Measurements from ENCODE around the gene CCDC116.
A peak's percentile ranks its signal among the peaks of the same experiment; 100 is the strongest.
"Not testable (repeated sequence)": the region's sequence is repeated elsewhere in the genome, so short reads cannot be mapped to it uniquely, and the experiment has no call there.

Gene CCDC116, protein sequence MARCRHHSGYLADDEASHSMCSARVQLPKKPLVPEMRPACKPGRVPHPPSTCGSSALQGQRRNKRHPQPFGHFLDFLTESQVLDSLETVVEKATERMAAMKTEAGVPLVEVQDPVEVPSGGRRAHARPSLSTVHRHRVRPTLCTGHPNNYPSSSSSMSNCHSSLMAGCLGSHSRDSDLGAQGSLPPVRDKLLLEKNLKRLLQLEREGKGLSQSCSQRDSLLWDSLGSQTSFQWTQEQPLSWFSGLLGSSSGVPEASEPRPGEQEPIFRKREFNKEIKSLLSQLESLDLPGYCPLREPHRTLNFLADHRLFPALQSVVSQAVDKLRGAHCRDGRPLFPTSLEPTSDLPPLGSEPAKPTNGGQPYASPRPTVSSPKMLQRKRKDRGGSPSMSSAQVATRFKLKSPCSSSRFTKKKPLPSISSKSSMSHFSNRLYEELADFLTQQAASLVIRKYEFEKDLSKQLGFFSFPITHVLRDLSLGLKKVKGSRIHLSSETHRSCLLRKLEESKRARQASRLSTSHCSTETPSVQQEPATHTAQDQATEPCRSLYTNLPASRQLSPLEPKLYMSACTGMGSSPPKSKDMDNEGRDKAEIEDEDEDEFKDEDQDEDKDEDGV

DNA sequence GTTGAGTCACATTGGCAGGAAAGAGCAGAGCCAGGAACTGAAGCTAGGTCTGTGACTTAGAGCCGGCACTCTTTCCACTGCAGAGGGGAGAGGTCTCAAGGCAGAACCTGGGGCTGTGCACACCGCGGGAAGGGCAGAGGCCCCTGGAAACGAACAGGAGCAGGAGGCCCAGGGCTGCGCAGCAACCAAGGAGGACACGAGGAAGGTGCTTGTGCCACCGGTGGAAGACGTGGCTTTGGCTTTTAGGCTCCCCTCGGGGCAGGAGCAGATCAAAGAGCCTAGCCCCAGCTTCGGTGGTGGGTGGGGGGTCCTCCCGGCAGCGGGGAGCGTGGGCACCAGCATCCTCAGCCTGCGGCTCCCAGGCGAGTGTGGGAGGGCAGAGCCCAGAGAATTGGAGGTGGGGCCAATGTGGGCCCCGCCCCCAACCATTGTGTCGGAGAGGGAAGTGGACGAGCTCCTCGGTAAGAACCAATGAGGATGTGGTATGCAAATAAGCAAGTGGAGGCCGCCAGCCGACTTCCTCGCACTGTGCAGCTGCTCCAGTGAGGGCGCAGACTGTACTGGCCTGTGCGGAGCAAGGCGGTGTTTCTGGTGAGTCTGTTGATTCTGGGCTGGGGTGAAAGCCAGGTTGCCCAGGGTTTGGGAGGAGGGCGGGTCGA lies at the start of gene CCDC116:
CCDC116 (plus strand) TSS at position 524 of the 659 bp plus-strand sequence. CDS start 422 bp downstream, outside the sequence.
- DNase-seq: peak; percentile 47 to 59

DNA sequence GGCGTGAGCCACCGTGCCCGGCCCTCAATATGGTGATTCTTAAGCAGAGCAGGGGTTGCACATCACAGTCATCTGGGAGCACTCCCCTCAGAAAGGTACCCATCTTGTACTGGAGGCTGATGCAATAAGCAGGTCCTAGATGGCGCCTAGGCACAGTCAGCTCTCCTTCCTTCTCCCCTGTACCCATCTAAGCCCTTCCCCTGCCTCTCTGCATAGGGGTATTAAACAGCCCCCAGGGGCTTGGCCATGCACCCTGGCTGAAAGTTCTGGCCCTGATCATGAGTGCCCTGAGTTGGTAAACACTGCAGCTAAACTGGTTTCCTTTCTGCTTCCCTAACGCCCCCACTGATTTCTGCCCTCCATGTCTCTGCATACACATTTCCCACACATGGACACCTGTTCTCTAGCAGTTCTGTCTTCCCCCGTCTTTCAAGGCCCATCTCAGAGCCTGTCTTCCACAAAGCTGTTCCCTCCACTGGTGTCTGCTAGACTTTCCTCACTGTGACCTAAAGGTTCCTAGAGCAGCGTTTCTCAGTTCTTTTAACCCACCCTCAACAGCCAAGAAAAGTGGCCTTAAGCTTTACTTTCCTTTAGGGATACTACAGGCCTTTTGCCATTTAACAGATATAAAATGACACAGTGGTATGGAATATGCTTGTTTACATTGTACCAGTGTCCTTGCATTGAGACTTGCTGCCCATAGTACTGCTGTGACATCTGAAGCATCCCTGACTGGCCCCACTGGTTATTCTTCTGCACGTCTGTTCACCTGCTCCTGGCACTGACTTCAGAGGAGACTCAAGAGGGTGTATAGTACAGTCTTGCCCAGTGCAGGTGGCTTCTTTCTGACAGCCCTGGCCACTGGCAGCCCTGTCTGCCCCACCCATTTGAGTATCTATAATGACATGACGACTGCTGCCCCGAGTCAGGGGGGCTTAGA lies 49.5 kb upstream of the CCDC116 start:
- no peak for DNase-seq

DNA sequence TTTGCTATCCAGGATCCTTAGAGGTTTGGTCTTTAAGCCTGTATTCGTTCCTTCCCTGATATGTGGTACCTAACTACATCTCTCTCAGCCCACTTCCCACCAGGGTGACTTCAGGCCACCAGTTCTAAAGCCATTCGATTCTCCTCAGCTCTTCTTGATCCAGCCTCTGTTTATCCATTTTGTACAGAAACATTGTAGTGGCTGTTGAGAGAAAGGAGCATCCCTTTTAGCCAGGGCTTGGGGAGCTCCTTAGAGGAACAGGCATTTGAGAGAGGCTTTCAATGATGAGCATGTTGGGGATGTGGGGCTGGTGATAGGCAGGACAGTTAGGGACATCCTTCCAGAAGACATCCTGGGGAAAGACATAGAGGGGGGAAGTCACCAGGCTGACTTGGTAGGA lies 47.2 kb upstream of the CCDC116 start:
- no peak for DNase-seq

DNA sequence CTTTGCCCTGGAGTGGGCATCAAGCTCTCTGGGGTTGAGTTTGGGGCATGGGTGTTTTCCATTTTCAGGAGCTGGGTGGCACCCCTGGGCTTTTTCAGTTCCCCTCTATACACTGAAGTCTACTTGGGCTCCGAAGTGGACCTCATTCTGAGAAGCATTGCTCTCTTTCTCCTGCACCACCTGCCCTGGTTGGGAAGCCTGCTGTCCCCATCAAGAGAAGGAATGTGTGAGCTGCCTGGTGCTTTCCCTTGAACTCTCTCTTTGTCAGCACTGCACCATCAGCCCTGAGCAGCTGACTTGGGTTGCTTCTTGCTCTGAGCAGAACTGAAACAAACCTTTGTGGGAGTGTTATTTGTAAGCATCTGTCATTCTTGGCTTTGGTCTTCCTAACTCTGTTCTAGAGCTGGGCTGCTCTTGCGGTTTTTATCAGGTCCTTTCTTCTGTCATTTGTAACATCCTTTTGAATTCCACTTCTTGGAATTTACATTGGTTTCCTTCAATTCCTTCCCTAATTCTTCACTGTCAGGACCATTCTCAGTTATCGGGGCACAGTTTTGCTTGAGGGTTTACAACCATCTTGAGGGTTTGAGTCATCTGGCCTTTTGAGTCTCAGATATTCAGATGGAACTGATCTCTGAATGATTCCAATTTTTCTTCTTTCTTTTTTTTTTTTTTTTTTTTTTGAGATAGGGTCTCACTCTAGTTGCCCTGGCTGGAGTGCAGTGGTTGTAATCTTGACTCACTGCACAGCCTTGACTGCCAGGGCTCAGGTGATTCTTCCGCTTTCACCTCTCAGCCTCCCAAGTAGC lies 44.6 kb upstream of the CCDC116 start:
- DNase-seq: no peak

DNA sequence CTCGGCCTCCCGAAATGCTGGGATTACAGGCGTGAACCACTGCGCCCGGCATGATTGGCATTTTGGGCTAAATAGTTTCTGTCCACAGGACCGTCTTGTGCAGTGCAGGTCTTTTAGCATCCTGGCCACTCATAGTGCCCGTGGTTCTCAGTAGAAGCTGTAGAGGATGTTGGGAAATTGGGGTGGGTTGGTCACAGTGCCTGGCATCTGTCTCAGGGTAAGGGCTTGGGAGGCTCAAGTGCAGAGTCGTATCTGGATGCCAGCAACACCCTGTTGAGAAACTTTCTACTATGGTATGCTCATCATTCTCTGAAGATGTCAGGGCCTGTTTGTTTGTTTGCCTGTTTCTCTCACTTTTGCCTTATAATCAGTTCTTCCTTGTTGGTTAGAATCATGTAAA lies 43.2 kb upstream of the CCDC116 start:
- no peak for DNase-seq

DNA sequence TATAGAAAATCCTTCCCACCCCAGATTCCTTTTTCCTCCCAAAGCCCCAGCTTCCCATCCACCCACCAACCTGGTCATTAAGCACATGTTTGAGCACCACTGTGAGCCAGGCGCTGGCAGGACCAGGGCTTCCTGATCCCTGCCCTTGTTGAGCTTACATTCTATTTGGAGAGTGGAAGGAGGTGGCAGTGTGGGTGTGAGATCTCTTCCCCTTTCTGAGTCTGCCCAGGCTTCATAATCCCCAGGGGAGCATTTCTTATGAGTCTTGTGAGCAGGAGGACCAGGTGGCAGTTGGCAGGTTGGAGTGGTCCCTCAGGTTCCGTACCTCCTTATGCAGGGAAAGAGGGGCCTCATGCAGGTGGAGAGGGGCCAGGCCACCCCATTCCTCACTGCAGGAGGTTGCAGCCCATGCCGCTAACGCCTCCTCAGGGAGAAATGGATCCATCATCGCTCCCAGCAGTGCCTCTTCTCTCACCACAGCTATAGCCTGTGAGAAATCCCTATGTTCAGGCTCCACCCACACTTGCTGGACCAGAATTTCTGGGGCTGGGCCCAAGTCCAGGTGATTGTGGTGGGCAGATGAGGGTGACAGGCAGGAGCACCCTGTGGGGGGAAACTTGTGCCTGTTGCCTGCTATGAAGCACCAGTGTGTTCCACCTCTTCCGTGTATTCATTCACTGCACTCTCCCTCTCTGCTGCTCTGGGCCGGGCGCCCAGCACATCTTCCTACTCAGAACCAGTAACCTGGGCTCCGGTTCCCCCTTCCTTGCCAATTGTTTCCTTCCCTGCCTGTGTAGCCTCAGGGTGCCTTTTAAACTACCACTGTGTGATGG lies 41.5 kb upstream of the CCDC116 start:
- no peak for DNase-seq

DNA sequence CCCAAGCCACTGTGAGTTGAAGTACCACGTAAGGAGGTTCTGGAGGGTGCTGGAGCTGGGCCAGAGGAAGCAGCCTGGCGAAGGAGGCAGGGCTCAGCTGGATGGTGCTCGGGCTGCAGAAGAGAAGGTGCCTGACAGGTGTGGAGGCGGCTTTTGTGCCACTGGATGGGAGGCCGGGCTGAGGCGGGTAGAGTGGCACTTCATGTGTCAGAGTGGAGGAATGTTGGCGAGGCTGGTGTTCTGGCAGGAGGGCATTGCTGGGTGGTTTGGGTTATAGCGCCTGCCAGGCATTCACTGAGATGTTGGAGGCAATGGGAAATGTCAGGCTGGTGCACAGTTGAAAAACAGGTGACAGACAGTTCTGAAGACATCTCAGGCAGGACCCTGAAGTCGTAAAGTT lies 40.9 kb upstream of the CCDC116 start:
- DNase-seq: no peak

DNA sequence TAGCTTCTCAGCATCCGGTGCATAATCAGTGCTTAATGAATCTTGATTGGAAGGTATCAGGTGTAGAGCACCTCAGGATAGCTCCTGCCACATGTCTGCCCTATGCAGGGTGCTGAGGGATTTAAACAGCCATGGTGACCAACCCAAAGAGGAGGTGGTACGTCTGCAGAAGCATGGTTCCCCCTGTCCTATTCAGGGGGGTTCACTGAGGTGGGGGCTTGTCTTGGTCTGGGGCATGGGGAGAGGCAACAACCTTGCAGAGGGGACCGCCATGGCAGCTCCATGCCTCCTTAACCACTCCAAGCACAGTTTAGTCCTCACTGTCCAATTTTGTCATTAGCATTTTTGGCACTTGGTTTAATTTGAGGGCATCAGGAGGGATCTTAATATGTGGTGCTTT lies 40.1 kb upstream of the CCDC116 start:
- no peak for DNase-seq

DNA sequence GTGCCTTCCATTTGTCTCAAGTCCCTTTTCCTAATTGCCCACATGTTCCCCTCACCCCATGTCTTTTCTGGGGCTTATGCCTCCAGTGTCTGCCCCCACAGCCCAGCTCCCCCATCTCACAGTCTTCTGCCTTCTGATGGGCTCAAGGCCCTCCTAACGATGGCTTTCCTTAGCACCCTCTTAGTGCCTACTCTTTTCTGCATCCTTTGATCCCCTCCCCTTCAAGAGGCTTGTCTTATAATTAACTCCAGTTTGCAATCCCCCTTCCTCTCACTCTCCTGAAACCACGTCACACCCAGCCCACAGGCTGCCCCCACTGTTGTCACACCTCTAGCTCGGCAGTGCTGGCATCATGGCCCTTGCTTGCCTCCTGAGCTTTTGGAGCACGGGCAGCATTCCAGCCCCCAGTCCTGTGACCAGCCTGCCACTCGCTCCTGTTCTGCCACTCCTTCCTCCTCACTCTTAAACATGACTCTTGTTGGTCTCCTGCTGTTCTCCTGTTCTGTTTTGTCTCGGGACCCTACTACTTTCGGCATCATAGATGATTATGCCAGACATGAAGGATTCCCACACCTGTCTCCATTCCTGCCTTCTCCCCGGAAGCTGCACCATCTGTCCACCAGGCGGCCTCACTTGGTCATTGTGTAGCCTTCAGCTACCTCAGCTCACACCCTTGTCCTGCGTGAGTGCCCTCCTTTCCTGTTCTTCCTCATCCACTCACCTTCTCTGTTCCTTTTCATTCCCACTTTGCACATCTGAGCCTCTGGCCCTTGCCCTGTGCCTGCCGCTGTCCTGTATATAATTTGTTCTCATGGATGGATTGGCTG lies 38.9 kb upstream of the CCDC116 start:
- peak in 1 of 2 experiments; percentile 4 for DNase-seq

DNA sequence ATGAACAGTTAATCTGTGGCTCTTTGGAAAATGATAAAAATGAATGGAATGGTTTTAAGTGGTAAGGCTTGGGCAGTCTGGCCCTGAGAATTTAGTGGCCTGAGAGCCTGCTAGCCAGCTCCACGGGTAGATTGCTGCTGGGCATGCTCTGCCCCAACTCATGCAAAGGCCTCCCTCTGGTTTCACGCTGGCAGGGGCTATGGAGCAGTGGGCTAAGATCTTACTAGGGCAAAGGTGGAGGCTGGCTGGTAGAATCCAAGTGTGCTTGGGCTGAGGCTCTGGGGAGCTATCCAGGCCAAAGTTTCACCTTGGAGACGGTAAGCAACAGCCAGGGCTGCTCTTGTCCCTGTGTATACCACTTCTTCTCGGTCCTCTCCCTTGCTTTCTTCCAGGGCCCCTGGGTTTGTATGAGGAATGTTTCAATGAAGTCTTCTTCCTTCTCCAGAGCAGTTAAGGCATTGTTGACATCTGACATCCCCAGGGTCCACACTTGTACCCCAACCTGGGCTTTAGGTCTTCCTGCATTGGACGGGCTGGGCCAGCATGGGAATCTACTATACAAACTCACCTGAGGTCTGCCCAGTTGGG lies 37.6 kb upstream of the CCDC116 start:
- DNase-seq: no peak

DNA sequence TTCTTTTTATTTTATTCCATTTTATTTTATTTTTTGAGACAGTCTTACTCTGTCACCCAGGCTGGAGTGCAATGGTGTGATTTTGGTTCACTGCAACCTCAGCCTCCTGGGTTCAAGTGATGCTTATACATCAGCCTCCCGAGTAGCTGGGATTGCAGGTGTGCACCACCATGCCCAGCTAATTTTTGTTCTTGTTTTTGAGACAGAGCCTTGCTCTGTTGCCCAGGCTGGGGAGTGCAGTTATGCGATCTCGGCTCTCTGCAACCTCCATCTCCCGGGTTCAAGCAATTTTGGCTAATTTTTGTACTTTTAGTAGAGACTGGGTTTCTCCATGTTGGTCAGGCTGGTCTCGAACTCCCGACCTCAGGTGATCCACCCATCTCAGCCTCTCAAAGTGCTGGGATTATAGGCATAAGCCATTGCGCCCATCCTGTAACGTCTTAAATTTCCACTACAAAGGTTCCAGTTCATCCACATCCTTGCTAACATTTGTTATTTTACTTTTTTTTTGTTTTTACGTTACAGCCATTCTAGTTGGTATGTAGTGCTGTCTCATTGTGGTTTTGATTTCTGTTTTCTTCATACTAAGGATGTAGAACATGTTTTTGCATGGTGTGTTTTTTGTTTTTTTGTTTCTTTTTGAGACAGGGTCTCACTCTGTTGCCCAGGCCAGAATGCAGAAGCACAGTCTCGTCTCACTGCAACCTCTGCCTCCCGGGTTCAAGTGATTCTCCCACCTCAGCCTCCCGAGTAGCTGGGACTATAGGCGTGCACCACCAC lies 36.0 kb upstream of the CCDC116 start:
- DNase-seq: not testable (repeated sequence)

DNA sequence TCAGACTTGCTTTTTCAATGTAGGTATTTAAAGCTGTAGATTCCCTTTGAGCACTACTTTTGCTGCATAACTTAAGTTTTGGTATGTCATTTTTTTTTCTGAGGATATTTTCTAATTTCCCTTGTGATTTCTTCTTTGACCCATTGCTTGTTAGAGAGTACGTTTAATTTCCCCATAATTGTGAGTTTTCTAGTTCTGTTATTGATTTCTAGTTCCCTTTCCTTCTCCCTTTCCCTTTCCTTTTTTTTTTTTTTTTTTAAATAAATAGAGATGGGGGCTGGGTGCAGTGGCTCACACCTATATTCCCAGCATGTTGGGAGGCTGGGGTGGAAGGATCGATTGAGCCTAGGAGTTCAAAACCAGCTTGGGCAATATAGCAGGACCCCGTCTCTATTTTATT lies 34.3 kb upstream of the CCDC116 start:
- no peak for DNase-seq

DNA sequence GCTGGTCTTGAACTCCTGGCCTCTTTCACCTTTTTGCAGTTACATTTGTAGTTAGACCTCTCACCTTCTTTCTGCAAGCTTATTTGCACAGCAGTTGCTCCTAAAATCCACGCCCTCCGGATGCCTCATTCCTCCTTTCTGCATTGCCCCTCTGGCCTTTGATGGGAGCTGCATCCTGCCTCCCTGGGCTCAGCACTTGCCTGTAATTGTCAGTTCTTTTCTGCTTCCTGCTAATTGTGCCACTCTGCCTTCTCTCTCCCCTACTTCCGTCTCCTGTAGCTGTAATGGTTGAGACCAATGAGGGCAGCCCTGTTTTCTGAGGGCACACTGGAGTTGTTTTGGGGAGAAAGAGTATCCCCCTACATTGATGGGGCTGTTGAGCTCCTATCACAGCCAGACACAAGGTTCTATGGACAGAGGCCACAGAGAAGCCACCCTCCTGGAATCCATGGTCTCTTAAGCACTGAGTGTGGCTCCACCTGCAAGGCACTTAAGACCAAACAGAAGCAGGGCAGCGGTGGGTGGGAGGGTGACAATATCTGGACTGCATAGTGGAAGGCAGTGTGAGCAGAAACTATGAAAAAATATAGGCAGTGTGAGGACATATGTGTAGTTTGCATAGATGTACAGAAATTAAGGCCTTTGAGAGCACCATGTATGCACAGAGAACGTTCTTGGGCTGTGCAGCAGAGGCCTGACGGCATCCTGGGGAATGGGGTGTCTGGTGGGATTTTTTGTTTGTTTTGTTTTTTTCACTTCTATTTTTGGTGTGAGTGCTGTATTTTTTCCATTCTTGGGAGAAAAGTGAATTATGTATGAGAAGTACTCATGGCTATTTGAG lies 33.3 kb upstream of the CCDC116 start:
- DNase-seq: no peak

DNA sequence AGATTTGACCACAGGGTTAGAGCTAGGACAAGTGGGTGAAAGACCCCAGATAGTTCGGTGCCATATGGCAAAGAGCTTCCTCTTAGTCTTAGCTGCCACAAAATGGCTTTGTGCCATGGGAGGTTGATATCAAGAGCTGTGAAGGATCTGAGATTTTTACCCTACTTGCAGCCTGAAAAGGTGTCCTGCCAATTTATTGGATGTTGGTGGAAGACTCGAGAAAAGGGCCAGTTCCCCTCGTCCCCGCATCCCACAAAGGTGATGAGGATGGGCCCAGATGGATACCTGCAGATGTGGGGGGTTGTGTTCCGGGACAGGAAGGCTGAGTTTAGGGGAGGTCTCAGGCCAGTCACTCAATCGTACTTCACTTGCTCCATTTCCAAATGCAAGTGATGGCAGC lies 30.0 kb upstream of the CCDC116 start:
- no peak for DNase-seq

DNA sequence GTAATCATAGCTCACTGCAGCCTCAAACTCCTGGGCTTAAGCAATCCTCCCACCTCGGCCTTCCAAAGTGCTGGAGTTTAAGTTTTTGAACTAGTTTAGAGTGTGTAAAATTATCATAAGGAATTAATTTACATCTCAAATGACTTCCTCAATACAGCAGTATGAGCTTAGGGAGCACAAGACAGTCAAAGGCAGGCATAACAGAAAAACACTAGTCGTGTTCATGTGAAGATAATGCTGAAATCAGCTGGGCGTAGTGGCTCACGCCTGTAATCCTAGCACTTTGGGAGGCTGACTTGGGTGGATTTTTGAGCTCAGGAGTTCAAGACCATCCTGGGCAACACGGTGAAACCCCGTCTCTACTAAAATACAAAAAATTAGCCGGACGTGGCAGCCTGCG lies 28.6 kb upstream of the CCDC116 start:
- DNase-seq: no peak

DNA sequence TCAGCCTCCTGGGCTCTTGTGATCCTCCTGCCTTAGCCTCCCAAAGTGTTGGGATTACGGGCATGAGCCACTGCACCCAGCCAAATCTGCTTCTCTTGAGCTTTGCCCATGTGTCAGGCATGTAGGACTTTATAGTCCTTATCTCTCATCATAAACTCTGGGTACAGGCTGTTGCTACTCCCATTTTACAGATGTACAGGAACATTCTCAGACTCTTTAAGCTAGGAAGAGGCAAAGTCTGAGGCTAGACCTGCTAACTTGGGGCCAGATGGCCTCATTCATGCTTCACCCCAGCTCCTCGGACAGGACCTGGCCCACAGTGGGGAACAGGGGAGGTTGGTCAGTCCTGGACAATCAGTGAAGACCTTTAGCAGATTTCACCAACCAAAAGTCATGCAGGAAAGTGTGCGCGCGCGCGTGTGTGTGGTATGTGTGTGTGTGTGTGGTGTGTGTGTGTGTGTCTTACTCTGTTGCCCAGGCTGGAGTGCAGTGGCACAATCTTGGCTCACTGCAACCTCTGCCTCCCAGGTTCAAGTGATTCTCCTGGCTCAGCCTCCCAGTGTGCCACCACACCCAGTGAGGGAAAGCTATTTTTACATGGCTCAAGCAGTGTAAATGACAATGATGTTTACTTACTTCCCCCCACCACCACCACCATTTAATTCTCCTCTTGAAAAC lies 26.5 kb upstream of the CCDC116 start:
- DNase-seq: no peak

DNA sequence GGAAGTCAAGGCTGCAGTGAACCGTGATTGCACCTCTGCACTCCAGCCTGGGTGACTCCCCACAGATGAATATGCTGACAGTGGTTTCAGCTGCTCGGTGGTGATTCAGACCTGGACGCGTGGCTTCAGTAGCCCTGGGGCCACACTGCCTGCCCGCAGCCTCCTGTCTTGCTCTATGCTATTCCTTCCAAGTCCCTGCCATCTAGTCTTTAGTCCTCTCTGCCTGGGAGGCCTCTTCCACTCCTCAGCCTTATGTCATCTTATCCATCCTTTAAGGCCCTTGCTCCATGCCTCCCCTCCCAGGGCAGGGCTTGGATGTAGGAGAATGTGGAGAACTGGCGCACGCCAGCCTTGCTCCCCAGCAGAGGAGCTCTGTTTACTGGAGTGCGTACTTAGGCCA lies 25.8 kb upstream of the CCDC116 start:
- DNase-seq: no peak
